ENCODE results near the gene ARMS2. TPM values are rescaled to one million over a fixed set of nuclear protein-coding genes. Genes with fewer than 3 reads are reported as not detected.

Gene ARMS2
- total RNA-seq (1 to 10 TPM in 1 of 4 donors, not detected in 3; 1.1 TPM), polyA plus RNA-seq (not detected)

- H3K9me3 ChIP-seq: no peaks in the 10 kb centered on the region
- no peaks in the 10 kb centered on the region for H3K27me3 ChIP-seq
- H3K4me1 ChIP-seq: no peaks in the 10 kb centered on the region
- H3K36me3 ChIP-seq: no peaks in the 10 kb centered on the region
- no peak for DNase-seq
- WGBS, 2 donors: 80 to 92% methylated on average over 7 of the region's 7 CpGs
- intact Hi-C loops (cut with DNase I): no loop called here
- no peak within 1 kb of the TSS for H3K4me3 ChIP-seq
- no peak for TF ChIP-seq EP300 (IDR thresholded peaks at IDR 0.05)
- TF ChIP-seq CTCF (IDR thresholded peaks at IDR 0.05): no peak
- H3K27ac ChIP-seq: no peak within 1 kb of the TSS
Observed at GRCh38 chr10:122454603-122455080, at the start of gene ARMS2. TSS of gene ARMS2 (plus strand) at chr10:122454653. CDS start at chr10:122454728, 75 bp downstream.

- DNase-seq: no peak
- WGBS, 2 donors: 71 to 82% methylated on average over 8 of the region's 8 CpGs
- TF ChIP-seq CTCF (IDR thresholded peaks at IDR 0.05): no peak
- no peak for TF ChIP-seq EP300 (IDR thresholded peaks at IDR 0.05)
- no peak for TF ChIP-seq POLR2AphosphoS5 (IDR thresholded peaks at IDR 0.05)
- TF ChIP-seq POLR2A (IDR thresholded peaks at IDR 0.05): no peak
- H3K4me1 ChIP-seq: no peaks in the 10 kb centered on the region
- no peaks in the 10 kb centered on the region for H3K9me3 ChIP-seq
- H3K36me3 ChIP-seq: peaks cover 3 to 50% (median 5%) of the 10 kb centered on the region in 4 donors
- no peak overlapping the region for H3K4me3 ChIP-seq
- no peaks in the 10 kb centered on the region for H3K27me3 ChIP-seq
- intact Hi-C loops (cut with DNase I): no loop called here
- H3K27ac ChIP-seq: peak overlapping the region in 3 of 4 donors; percentile 28 to 37 (median 29)
Observed at GRCh38 chr10:122407375-122408125, 46.9 kb upstream of the ARMS2 start.

GRCh38 chr10:122413327-122413726 lies 41.1 kb upstream of the ARMS2 start:
- no peak for DNase-seq
- H3K27ac ChIP-seq: no peak overlapping the region
- no peak overlapping the region for H3K4me3 ChIP-seq
- TF ChIP-seq CTCF (IDR thresholded peaks at IDR 0.05) (no peak), EP300 (IDR thresholded peaks at IDR 0.05) (no peak), POLR2A (IDR thresholded peaks at IDR 0.05) (no peak), POLR2AphosphoS5 (IDR thresholded peaks at IDR 0.05) (no peak)
- peaks cover 0 to 12% (median 3%) of the 10 kb centered on the region in 4 donors for H3K4me1 ChIP-seq
- peaks cover 0 to 45% (median 3%) of the 10 kb centered on the region in 4 donors for H3K36me3 ChIP-seq
- no peaks in the 10 kb centered on the region for H3K27me3 ChIP-seq
- intact Hi-C loops (cut with DNase I): no loop called here
- H3K9me3 ChIP-seq: no peaks in the 10 kb centered on the region

GRCh38 chr10:122417667-122418066 lies 36.8 kb upstream of the ARMS2 start:
- 88 to 94% methylated on average over 2 of the region's 2 CpGs for WGBS, 2 donors

More at GRCh38 chr10:122417667-122418066, 36.8 kb upstream of the ARMS2 start:
- Histone ChIP-seq H3K27me3 (no peaks in the 10 kb centered on the region), H3K4me1 (peaks cover 0 to 49% (median 37%) of the 10 kb centered on the region in 4 donors), H3K27ac (peak overlapping the region in 3 of 4 donors; percentile 50 to 77 (median 51)), H3K4me3 (no peak overlapping the region), H3K9me3 (no peaks in the 10 kb centered on the region), H3K36me3 (peaks cover 0 to 42% (median 3%) of the 10 kb centered on the region in 4 donors)
- TF ChIP-seq POLR2AphosphoS5 (IDR thresholded peaks at IDR 0.05) (no peak), EP300 (IDR thresholded peaks at IDR 0.05) (no peak), POLR2A (IDR thresholded peaks at IDR 0.05) (no peak), CTCF (IDR thresholded peaks at IDR 0.05) (no peak)
- intact Hi-C loops (cut with DNase I): loop anchor here (5.0 kb wide), 1 partner anchor 40 kb away; no protein-coding TSS in a partner anchor
- no peak for DNase-seq
